ES-I3 (cell line): ENCODE measurements around the gene CYSTM1.

Source experiments
- H3K36me3 ChIP-seq: 2 replicates; pipeline ENCODE4 v1.6.1; 2013; ENCODE audit warnings: mild to moderate bottlenecking, low read length, control low read depth, moderate library complexity; ENCODE audit not compliant: insufficient read depth
- H3K4me1 ChIP-seq: 2 replicates; pipeline ENCODE4 v1.6.1; 2013; ENCODE audit warnings: mild to moderate bottlenecking, control low read depth, low read length; ENCODE audit not compliant: insufficient read depth
- H3K9ac ChIP-seq: 2 replicates; pipeline ENCODE4 v1.6.1; 2013; ENCODE audit warnings: low read depth, mild to moderate bottlenecking, low read length, moderate library complexity
- H3K9me3 ChIP-seq: 2 replicates; pipeline ENCODE4 v1.6.1; 2013; ENCODE audit warnings: mild to moderate bottlenecking, low read length, moderate library complexity; ENCODE audit not compliant: control insufficient read depth, insufficient read depth

CYSTM1 gene

DNA sequence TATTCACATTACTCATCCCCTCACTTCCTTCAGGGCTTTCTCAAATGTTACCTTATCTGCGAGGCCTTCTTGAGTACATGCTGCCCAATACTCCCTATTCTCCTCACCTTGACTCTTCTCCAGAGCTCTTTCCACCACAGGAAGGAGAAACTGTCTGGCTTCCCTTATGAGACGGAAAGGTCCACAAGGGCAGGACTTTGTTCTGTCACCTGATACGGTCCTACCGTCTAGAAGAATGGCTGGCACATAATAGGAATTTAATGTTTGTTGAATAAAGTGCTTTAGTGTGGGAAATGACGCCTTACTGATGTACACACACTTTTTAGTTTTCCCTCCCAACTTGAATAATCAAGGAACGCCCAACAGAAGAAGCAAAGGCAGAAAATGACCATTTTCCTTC lies 75.4 kb downstream of the CYSTM1 start:
- Histone ChIP-seq H3K4me1 (peaks cover 26% of the 10 kb centered on the region), H3K36me3 (no peaks in the 10 kb centered on the region), H3K9ac (no peak overlapping the region), H3K9me3 (no peaks in the 10 kb centered on the region)

DNA sequence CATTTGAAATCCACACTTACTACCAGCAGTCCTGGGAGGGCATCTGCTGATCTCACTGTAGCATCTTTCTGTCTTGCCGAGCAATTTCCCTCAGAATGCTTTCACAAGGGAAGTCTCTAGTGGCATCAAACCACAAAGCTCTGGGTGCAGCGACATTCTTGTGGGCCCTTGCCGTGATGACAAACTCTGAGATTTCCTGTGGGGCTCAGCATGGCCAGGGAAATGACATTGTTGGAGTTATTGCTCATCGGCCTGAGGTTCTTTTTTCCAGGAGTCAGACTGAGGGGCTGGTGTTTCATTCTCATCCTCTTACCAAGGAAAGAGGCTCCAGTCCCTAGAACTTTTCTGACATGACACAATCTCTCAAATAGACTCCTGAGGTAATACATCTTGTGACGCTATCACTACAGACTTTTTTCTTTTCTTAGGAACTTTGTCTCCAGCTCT lies 76.6 kb downstream of the CYSTM1 start:
- H3K4me1 ChIP-seq = peaks cover 15% of the 10 kb centered on the region
- H3K9me3 ChIP-seq = no peaks in the 10 kb centered on the region
- no peaks in the 10 kb centered on the region for H3K36me3 ChIP-seq
- no peak overlapping the region for H3K9ac ChIP-seq

DNA sequence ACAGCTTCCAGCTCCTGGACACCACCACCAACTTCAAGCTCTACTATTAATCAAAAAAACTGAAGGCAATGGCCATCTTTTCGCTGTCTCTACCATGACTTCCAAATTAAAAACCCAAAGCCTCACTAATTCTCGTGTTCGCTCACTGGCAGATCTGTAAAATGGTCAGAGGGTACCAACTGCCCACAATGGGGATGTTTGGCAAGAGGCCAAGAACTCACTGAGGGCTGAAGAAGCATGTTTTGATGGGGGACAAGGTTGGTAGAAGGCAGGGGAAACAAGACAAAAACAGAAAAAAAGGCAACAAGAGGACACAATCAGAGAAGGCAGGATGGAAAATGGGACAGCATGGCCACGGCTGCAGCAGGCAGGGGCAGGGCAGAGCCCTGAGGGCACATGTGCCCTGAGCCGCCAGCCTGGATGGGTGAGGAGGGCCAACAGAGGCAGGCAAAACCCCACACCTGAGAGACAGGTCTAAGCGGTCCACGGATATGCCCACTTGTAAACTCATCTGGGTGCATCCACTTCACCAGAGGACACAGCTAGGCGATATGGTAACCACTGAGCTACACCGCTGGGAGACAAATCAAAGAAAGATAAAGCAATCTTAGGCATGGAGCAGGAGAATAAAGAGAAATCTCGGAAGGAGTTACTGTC lies 77.6 kb downstream of the CYSTM1 start:
- Histone ChIP-seq H3K9ac (no peak overlapping the region), H3K4me1 (peaks cover 13% of the 10 kb centered on the region), H3K36me3 (no peaks in the 10 kb centered on the region), H3K9me3 (no peaks in the 10 kb centered on the region)

DNA sequence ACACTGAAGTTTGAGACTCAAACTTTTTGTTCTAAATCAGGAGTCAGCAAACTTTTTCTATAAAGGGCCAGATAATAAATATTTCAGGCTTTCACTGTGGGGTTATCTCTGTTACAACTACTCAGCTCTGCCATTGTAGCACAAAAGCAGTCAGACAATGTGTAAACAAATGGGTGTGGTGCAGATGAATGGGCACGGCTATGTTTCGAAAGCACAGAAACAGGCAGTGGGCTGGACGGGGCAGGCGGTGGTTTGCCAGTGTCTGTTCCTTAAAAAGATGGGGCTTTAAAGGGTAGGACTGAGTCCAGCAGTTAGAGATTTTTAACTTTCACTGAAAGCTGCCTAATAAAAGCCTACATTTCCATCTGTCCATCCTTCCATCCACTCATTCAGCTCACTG lies 79.0 kb downstream of the CYSTM1 start:
- no peaks in the 10 kb centered on the region; the same call in 1 of the 2 replicates for H3K36me3 ChIP-seq
- no peak overlapping the region for H3K9ac ChIP-seq
- H3K4me1 ChIP-seq = peaks cover 23% of the 10 kb centered on the region
- H3K9me3 ChIP-seq = no peaks in the 10 kb centered on the region

DNA sequence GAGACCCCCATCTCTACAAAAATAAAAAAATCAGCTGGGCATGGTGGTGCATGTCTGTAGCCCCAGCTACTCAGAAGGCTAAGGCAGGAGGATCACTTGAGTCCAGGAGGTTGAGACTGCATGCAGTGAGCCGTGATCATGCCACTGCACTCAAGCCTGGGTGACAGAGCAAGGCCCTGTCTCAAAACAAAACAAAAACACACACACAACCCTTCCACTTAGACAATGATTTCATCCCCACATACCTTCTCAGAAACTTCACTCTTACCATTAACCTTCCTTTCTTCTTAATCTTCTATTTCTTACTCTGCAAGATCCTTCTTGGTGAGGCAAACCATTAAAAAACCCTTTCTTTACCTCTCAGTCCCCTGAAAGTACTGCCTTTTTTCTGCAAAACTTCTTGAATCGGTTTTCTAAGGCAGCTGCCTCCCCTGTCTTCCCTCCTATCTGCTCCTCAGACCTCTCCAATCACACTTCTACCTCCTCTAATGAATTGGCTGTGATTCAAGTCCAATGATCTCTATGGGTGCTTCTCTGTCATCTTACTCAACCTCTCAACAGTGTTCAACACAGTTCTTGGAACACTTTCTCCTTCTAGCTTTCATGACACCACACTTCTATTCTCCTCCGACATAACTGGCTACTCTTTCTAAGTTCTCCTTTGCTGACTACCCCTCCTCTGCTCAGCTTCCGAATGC lies 80.6 kb downstream of the CYSTM1 start:
- H3K36me3 ChIP-seq = no peaks in the 10 kb centered on the region; the same call in 1 of the 2 replicates
- H3K9me3 ChIP-seq = no peaks in the 10 kb centered on the region
- peaks cover 29% of the 10 kb centered on the region for H3K4me1 ChIP-seq
- H3K9ac ChIP-seq = no peak overlapping the region

DNA sequence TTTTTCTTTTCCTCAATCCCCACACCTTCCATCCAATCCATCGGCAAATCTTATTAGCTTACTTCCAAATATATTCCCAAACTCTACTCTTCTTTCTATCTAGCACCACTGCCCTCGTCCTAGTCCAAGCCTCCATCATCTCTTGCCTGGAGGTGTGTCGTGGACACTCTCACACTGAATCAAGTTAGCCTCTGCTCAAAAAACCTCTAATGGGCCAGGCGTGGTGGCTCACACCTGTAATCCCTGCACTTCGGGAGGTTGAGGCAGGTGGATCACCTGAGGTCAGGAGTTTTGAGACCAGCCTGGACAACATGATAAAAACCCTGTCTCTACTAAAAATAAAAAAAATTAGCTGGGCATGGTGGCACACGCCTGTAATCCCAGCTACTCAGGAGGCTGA lies 81.7 kb downstream of the CYSTM1 start:
- Histone ChIP-seq H3K9ac (no peak overlapping the region), H3K4me1 (peaks cover 36% of the 10 kb centered on the region), H3K36me3 (no peaks in the 10 kb centered on the region; the same call in 1 of the 2 replicates), H3K9me3 (no peaks in the 10 kb centered on the region)

DNA sequence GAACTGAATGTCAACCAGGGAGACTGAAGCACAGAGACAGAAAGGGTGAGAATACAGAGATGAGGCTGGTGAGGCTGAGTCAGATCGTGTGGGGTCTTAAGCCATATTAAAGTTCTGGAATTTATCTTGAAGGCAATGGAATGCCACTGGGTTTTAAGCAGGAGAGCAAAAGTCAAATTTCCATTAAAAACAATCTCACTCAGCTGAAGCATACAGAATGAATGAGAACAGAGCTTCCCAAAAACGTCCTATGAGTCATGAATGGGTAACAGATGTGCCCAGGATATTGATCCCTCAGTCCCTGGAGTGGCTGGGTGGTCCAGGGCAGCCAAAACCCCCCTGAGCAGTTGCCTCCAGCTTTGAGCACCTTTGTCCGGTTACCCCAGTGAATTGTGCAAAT lies 83.0 kb downstream of the CYSTM1 start:
- H3K9ac ChIP-seq = no peak overlapping the region
- H3K4me1 ChIP-seq = peaks cover 29% of the 10 kb centered on the region
- no peaks in the 10 kb centered on the region; the same call in 1 of the 2 replicates for H3K36me3 ChIP-seq
- no peaks in the 10 kb centered on the region for H3K9me3 ChIP-seq

DNA sequence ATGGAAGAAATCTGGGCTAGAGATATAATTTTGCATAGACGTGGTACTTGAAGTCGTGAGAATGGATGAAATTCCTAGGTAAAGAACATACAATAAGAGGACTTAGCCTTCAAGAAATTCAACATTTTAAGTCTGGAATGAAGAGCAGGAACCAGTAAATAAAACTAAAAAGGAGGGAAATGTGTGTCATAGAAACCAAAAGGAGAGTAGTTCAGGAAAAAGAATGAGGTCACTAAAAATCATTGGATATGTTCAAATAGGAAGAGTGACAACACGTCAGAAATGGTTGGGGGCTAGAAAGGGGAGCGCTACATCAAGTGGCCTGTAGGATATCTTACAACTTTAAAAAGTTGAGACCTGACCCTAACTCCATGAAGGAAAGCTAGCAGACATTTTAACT lies 83.9 kb downstream of the CYSTM1 start:
- Histone ChIP-seq H3K9ac (no peak overlapping the region), H3K9me3 (no peaks in the 10 kb centered on the region), H3K36me3 (no peaks in the 10 kb centered on the region; the same call in 1 of the 2 replicates), H3K4me1 (peaks cover 29% of the 10 kb centered on the region)

DNA sequence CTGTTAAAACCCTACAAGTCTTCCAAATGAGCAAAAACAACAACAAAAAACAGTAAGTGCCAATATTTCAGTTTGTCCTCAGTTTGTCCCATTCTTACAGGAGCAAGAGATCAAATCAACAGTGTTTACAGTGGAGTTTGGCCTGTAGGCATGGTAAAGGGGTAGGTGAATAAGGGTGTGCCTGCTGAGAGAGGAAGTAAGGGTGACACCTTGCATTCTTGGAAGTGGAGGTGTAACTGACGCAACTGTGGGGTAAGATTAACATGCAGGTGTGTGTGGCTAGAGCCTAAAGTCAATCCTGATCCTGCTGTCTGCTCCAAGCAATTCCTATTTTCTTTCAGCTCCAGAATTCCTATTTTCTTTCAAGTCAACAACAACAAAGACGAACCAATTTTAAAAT lies 84.5 kb downstream of the CYSTM1 start:
- Histone ChIP-seq H3K4me1 (peaks cover 29% of the 10 kb centered on the region), H3K9me3 (no peaks in the 10 kb centered on the region), H3K9ac (no peak overlapping the region; the same call in 1 of the 2 replicates), H3K36me3 (no peaks in the 10 kb centered on the region; the same call in 1 of the 2 replicates)

DNA sequence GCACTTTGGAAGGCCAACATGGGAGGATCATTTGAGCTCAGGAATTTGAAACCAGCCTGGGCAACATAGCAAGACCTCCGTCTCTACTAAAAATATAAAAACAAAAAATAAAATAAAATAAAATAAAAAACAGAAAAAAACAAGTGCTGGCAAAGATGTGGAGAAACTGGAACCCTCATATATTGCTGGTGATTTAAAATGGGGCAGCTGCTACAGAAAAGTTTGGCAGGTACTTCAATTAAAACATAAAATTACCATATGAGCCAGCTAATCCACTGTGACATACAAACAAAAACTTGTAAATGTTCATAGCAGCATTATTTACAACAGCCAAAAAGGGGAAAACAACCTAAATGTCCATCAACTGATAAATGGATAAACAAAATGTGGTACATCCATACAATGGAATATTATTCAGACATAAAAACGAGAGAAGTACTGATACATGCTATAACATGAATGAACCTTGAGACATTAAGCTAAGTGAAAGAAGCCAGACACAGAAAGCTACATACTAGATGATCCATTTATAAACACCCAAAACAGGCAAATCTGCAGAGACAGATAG lies 85.2 kb downstream of the CYSTM1 start:
- H3K4me1 ChIP-seq = peaks cover 29% of the 10 kb centered on the region
- H3K9me3 ChIP-seq = no peaks in the 10 kb centered on the region
- H3K9ac ChIP-seq = no peak overlapping the region
- no peaks in the 10 kb centered on the region; the same call in 1 of the 2 replicates for H3K36me3 ChIP-seq

DNA sequence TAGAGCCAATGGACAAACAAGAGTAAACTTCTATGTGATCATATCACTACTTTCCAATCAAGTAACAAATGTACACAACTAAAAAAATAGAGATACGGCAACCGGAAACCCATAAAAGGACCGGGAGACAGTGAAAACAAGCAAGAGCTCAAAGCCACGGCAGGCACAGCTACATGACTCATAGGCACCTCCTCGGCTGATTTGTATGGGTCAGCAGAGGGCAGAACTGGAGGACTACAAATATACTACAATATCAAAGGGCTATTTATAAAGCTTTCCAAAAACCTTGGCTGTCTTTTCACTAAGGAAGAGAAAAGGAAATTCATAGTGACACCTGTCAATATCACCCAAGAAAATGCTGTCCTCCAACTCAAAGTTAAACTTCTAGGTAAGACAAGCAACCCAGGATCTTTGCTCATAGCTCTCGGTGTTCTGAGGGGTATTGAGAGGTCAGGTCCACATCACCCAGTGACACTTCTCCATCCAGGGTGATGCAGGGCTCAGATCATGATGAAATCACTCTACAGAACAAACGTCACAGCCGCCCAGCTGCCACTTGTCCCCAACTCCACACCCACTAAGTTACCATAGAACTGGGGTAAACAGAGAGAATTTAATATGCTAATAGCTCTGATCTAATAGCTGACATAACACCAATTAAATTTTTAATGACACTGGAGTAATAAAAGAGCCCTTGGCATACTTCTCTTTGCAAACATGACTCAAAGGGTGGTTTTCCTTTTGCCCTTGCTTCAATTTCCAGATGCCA lies 86.6 kb downstream of the CYSTM1 start:
- H3K36me3 ChIP-seq = no peaks in the 10 kb centered on the region; the same call in 1 of the 2 replicates
- peaks cover 32% of the 10 kb centered on the region for H3K4me1 ChIP-seq
- no peaks in the 10 kb centered on the region for H3K9me3 ChIP-seq
- no peak overlapping the region for H3K9ac ChIP-seq

DNA sequence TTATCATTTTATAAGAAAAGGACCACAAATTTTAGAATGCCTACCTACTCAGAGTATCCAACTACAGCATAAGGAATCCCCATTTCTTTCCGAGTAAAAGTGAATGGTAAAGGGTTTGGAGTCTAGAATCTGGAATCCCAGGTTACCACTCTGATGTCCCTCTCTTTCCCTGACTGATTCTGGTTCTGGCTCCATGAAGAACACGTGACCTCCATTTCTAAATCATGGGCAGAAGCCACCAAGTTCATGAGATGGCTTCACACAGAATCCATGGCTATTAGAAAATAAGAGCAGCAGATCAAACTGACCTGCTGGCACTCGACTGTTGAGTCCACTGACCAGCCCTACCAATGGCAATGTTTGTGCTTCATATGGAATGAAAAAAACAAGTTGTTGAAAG lies 87.2 kb downstream of the CYSTM1 start:
- Histone ChIP-seq H3K36me3 (no peaks in the 10 kb centered on the region; the same call in 1 of the 2 replicates), H3K9ac (no peak overlapping the region), H3K9me3 (no peaks in the 10 kb centered on the region), H3K4me1 (peaks cover 34% of the 10 kb centered on the region)

DNA sequence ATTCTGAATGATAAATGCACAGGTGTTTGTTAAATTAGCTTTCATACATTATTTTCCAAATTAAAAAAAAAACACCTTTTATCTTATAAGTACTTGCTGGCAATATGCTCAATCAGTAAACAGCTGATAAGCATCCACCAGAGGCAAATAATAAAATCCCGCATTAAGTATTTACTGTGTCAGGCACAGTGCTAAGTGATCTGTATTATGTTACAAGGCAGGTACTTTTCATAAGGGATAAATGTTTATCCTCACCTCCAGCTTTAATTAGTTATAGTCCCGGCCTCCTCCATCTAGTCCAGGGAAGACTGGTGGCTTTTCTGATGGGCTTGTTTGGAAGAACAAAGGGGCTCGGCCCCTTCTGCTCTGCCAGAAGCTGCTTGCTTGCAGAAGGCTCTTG lies 87.9 kb downstream of the CYSTM1 start:
- Histone ChIP-seq H3K36me3 (no peaks in the 10 kb centered on the region; the same call in 1 of the 2 replicates), H3K4me1 (peaks cover 30% of the 10 kb centered on the region), H3K9me3 (no peaks in the 10 kb centered on the region), H3K9ac (no peak overlapping the region)

DNA sequence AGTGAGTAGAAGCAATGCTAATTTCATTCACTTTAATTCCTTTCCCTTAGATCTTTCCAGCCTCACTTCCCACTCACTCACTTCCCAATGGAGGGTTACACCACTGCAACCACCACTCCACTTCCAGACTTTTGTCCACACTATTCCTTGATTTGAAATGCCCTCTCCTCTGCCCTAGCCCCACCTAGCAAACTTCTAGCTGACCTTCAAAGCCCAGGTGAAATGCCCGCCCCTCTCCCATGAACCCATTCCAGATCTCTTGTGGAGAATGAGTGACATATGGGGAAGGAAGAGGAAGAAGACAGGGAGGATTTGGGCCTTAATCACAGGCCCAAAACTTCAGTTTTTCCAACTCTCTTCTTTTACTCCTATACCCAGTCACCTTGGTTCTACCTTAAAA lies 90.9 kb downstream of the CYSTM1 start:
- Histone ChIP-seq H3K4me1 (peaks cover 16% of the 10 kb centered on the region), H3K9ac (no peak overlapping the region), H3K9me3 (no peaks in the 10 kb centered on the region)

More for the DNA sequence above, 90.9 kb downstream of the CYSTM1 start:
- H3K36me3 ChIP-seq = no peaks in the 10 kb centered on the region
